Loucy (cell line): Measurements from ENCODE around the gene HS3ST4.

ENCODE experiments used
- CTCF ChIP-seq: fragments of 200-600 bp; sonication (generic); conservative IDR thresholded peaks from 2 replicates; pipeline ENCODE4 v1.5.1; 2014; ENCODE audit warnings: mild to moderate bottlenecking, antibody characterized with exemption, low read length
- EZH2phosphoT487 ChIP-seq: fragments of 200-600 bp; IDR thresholded peaks from 2 replicates; pipeline ENCODE4 v1.6.1; 2018; ENCODE audit warnings: antibody characterized with exemption, mild to moderate bottlenecking, moderate library complexity, borderline replicate concordance

GRCh38 chr16:25941800-25942499 lies 250.2 kb downstream of the HS3ST4 start:
- TF ChIP-seq CTCF (no peak), EZH2phosphoT487 (no peak)
